A549 (cell line): Measurements from ENCODE around the gene ARHGEF16.

Source experiments
- CBX2 ChIP-seq: fragments of 200-600 bp; sonication (generic); IDR thresholded peaks from 2 replicates; pipeline ENCODE4 v1.6.1; 2016; ENCODE audit warnings: low read depth, mild to moderate bottlenecking, borderline replicate concordance
- CHD2 ChIP-seq: fragments of 150-350 bp; IDR thresholded peaks from 2 replicates; pipeline ENCODE4 v1.6.1; 2014; ENCODE audit warnings: low read length; ENCODE audit not compliant: partially characterized antibody
- CTCF ChIP-seq: fragments of >200 bp; sonication (Bioruptor Twin); formaldehyde crosslinking; IDR thresholded peaks from 3 replicates; pipeline ENCODE4 v1.5.1; 2016
- HMGXB4 ChIP-seq: fragments of 250-450 bp; sonication (Bioruptor Pico); IDR thresholded peaks from 2 replicates; pipeline ENCODE4 v1.5.0; 2021; ENCODE audit warnings: mild to moderate bottlenecking, moderate library complexity, borderline replicate concordance
- MAZ ChIP-seq: fragments of 150-350 bp; IDR thresholded peaks from 2 replicates; pipeline ENCODE4 v1.6.1; 2014; ENCODE audit warnings: antibody characterized with exemption, low read depth, low read length, borderline replicate concordance
- MYC ChIP-seq: IDR thresholded peaks from 2 replicates; pipeline ENCODE4 v1.6.1; 2012; ENCODE audit warnings: mild to moderate bottlenecking, inconsistent platforms, low read length, improper control_type of control experiment, borderline replicate concordance
- POLR2A ChIP-seq: IDR thresholded peaks from 2 replicates; pipeline ENCODE4 v1.6.1; 2012; ENCODE audit warnings: mild to moderate bottlenecking, low read length
- ZFP36 ChIP-seq: fragments of 450-650 bp; IDR thresholded peaks from 2 replicates; pipeline ENCODE4 v1.6.1; 2014; ENCODE audit warnings: borderline replicate concordance; ENCODE audit not compliant: partially characterized antibody
- TF ChIP-seq, protein P1 (sequence below): IDR thresholded peaks from 2 replicates; pipeline ENCODE4 v1.6.1; 2012
- TF ChIP-seq, protein P2 (sequence below): fragments of 150-350 bp; IDR thresholded peaks from 2 replicates; pipeline ENCODE4 v1.6.1; 2014; ENCODE audit warnings: low read depth, mild to moderate bottlenecking, low read length

DNA sequence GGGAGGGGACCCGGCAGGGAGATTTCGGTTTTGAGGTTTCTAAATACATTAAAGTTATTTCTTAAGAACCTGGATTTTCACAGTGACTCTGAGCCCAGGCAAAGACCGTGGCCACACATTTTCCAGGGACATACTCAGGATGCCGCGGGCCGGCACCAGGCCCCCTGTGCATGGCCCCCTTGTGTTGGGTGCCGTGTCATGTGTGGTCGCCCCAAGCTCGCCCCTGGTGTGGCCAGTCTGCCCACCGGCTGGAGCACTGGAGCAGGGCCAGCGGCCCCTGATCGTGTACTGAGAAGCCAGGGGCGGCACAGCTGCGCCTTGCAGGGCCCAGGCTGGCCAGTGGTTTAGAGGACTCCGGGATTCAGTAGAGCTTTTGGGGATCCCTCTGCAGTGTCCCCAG lies 26.6 kb downstream of the ARHGEF16 start:
- no peak for TF ChIP-seq CTCF
- no peak for TF ChIP-seq MAZ
- TF ChIP-seq MYC, result no peak
- TF ChIP-seq, protein P1, sequence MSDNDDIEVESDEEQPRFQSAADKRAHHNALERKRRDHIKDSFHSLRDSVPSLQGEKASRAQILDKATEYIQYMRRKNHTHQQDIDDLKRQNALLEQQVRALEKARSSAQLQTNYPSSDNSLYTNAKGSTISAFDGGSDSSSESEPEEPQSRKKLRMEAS, result no peak
- TF ChIP-seq, protein P2, sequence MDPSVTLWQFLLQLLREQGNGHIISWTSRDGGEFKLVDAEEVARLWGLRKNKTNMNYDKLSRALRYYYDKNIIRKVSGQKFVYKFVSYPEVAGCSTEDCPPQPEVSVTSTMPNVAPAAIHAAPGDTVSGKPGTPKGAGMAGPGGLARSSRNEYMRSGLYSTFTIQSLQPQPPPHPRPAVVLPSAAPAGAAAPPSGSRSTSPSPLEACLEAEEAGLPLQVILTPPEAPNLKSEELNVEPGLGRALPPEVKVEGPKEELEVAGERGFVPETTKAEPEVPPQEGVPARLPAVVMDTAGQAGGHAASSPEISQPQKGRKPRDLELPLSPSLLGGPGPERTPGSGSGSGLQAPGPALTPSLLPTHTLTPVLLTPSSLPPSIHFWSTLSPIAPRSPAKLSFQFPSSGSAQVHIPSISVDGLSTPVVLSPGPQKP, result no peak
- no peak for TF ChIP-seq POLR2A
- TF ChIP-seq HMGXB4 (CRISPR knock-in tag), result no peak
- no peak for TF ChIP-seq ZFP36
- TF ChIP-seq CHD2, result no peak
- no peak for TF ChIP-seq CBX2
